Activated T-helper 1 cell treated with anti-CD3 and anti-CD28 coated beads, Interleukin-2, amount 50 U/mL, for 16 hours (primary cell): Measurements from ENCODE around the gene FRMD8.

Source experiments
- DNase-seq, 2 donors: peaks; one replicate each; pipeline ENCODE4 v3.0.0-alpha.2; 2020; ENCODE audit warnings: low read depth in 1 of 2, low spot score in 1 of 2

The FRMD8 gene

GRCh38 chr11:65434057-65434666 lies 47.7 kb downstream of the FRMD8 start:
- no peak for DNase-seq

GRCh38 chr11:65434667-65435410 lies 48.4 kb downstream of the FRMD8 start:
- no peak for DNase-seq

- no peak for DNase-seq
Observed at GRCh38 chr11:65435411-65435931, 49.0 kb downstream of the FRMD8 start.

- no peak for DNase-seq
Observed at GRCh38 chr11:65435981-65436411, 49.6 kb downstream of the FRMD8 start.

GRCh38 chr11:65436412-65437032 lies 50.1 kb downstream of the FRMD8 start:
- no peak for DNase-seq

GRCh38 chr11:65437436-65438227 lies 51.2 kb downstream of the FRMD8 start:
- no peak for DNase-seq

GRCh38 chr11:65438257-65439151 lies 52.1 kb downstream of the FRMD8 start:
- DNase-seq = no peak

- DNase-seq = no peak
Observed at GRCh38 chr11:65439331-65440181, 53.1 kb downstream of the FRMD8 start.

- no peak for DNase-seq
Observed at GRCh38 chr11:65440831-65441499, 54.5 kb downstream of the FRMD8 start.

- DNase-seq = no peak
Observed at GRCh38 chr11:65442842-65443331, 56.5 kb downstream of the FRMD8 start.

GRCh38 chr11:65444314-65445051 lies 58.0 kb downstream of the FRMD8 start:
- DNase-seq = no peak

- DNase-seq = no peak
Observed at GRCh38 chr11:65445101-65445603, 58.7 kb downstream of the FRMD8 start.

- DNase-seq = no peak
Observed at GRCh38 chr11:65445604-65446445, 59.4 kb downstream of the FRMD8 start.

GRCh38 chr11:65446446-65447277 lies 60.2 kb downstream of the FRMD8 start:
- DNase-seq = no peak

GRCh38 chr11:65448074-65448417 lies 61.6 kb downstream of the FRMD8 start:
- no peak for DNase-seq
